GM18951 (cell line): ENCODE measurements around the gene LACTB.

ENCODE experiments used
- POLR2A ChIP-seq: IDR thresholded peaks from 4 replicates; pipeline ENCODE4 v1.6.1; 2011; ENCODE audit warnings: mild to moderate bottlenecking; ENCODE audit not compliant: insufficient read length, insufficient read depth; ENCODE audit errors: extremely low read depth
- in situ Hi-C: fragments of 300-500 bp; cut with MboI; formaldehyde crosslinking; loops from one replicate; pipeline ENCODE4 v1.12.0; 2022; ENCODE audit warnings: low sequenced_read_pairs, mixed read lengths, inconsistent platforms; ENCODE audit not compliant: unreplicated experiment

The LACTB gene

DNA sequence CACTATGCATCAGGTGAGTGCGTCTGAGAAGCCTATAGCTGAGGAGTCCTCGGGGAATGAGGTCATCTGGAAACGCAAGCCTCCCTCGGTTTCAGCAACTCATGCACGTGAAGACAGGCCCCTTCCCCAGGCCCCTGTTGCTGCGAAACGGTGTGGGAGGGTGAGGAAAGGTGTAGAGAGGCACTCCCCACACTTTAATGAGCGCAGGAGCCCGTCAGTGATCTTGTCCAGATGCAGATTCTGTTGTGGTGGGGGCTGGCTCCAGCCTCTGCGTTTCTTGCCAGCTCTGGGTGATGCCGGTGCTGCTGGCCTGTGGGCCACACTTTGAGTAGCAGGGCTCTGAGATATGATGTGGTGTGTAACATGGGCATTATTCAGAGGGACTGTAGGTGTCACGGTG is 38.6 kb upstream of the LACTB start:
- no peak for TF ChIP-seq POLR2A
- in situ Hi-C loops, result no loop called here

DNA sequence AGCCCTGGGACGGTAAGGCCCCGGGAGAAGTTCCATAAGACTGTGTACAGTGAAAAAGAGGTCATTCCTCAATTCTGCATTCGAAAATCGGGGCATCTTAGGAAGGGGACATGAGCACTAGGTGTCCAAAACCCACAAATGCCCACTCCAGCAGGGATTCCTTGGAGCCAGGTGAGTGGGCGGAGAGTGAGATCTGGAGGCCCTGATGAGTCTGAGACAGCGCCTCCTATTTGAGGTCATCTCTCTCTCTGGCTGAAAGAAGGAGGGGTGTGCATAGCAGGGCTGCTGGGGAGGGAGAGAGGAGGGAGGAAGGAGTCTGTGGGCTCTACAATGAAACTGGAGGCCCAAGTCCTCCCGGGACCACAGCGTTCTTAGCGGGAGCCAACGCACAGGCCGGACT is 38.1 kb upstream of the LACTB start:
- in situ Hi-C loops, result no loop called here
- TF ChIP-seq POLR2A, result no peak

DNA sequence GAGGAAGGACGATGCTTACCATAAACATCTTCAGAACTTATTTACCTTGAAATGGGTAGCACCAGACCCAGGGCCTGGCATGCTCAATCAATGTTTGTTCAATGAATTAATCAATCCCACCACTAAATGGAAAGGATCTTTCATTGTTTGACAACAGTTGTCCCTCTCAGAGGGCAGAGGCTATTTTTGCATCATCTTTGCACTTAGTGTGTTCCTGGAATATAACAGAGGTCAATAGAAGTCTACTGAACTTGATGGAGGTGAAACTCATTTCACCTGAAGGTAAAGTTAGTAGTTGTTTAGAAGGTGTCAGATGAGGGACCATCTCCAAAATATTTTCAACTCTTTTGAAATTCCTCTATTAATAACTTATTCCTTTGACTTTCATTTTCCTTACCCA is 36.9 kb upstream of the LACTB start:
- in situ Hi-C loops, result no loop called here
- no peak for TF ChIP-seq POLR2A

DNA sequence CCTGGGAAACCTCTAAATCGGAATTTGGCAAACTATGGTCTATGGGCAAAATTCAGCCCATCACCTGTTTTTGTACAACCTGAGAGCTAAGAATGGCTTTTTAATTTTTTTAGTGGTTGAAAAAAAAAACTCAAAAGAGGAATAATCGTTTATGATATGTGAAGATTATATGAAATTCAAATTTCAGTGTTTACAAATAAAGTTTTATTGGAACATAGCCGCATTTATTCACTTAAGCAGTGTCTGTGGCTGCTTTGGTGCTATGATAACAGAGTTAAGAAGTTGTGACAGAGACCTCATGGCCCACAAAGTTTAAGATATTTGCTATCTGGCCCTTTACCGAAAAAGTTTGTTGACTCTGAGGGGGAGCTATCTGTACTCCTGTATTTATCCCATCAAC is 36.4 kb upstream of the LACTB start:
- TF ChIP-seq POLR2A, result no peak
- in situ Hi-C loops, result no loop called here

DNA sequence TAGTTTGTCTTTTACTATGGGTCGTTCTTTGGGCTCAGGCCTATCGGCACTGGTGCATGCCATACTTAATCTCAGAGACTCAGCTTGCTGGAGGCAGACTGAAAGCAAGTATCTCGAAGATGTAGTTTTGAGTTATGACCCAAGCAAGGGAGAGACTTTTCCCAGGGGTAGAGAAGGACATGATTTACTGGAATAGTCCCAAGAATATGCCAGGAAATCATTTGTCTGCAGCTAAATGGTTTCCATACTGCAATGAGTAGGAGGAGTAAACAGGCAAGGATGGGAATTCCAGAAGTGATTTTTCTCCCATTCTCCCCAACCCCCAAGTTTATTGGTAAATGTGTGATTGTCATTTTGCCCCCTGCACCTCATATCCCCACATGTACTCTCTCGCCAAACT is 35.4 kb upstream of the LACTB start:
- in situ Hi-C loops, result no loop called here

DNA sequence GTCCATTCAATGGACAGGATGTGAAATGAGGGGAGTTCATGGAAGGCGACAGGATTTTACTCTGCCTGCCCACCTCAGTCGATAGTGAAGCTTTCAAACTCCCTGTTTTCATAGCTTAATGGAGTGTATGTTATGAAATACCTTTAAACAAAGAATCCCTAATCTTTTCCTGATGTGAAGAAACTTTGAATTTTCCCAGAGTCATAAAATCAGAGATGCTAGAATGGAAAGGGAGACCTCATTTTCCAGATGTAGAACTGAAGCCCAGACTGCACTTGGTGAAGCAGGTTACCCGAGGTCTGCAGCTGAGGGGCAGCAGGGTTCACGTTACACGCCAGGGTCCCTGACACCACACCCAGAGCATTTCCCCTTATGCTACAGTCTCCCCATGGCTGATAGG is 34.7 kb upstream of the LACTB start:
- TF ChIP-seq POLR2A, result no peak
- in situ Hi-C loops, result no loop called here

More for the DNA sequence above, 35.4 kb upstream of the LACTB start:
- TF ChIP-seq POLR2A, result no peak

DNA sequence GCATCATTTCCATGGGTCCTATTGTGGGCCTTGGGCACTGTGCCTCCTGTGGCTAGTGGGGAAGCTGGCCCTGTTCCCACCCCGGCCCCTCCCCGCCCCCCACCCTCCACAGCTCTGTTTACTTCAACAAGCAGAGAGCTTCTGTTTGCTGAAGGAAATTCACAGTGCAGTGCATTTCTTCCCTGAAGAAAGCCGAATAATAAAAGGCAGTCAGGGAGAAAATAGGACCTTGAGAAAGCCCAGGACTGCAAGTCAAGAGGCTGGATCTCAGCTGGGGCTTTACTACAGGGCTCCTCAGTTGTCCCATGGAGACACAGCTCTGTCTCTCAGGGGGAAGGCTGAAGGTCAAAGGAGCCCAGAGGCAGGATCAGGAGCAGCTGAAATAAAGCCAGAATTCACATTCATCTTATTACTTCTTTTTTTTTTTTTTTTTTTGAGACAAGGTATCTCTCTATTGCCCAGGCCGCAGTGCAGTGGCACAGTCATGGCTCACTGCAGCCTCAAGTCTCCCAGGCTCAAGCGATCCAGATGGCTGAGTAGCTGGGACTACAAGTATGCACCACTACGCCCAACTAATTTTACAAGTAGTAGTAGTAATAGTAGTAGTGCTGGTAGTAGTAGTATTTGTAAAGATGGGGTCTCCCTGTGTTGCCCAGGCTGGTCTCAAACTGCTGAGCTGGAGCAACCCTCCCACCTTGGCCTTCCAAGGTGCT is 33.0 kb upstream of the LACTB start:
- in situ Hi-C loops, result no loop called here
- no peak for TF ChIP-seq POLR2A

DNA sequence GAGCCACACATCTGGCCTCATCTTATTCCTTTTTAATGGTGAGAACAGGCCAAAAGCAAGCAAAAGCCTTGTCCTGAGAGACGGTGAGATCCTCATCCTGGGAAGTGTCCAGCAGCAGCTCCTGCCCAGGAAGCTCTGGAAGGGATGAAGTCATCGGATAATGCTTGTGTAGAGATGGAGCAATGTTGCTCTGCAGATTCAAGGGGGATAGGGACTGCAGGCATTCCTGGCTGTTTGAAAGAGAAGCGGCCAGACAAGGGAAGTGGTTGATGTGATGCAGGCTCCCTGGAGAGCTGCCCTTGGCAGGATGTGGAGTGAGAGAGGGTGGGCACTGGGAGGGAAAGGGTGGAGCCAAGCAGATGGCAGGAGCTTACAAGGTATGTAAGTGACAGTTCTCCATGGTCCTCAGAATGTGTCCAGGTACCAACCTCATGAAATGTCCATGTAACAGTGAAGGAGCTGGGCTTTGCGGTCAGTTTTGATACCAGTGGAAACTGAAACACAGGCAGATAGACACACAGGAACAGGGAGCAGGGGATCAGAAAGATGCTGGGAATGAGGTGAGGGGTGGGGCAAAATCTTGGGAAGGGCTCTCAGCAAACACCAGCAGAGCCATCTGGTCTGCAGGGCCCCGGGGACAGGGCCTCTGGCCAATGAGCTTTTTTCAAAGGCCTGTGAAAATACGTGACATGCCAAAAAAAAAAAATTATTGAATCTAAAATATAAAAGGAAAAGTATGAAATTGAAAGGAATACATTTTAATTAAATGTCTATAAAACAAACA is 32.2 kb upstream of the LACTB start:
- no peak for TF ChIP-seq POLR2A
- in situ Hi-C loops, result no loop called here

DNA sequence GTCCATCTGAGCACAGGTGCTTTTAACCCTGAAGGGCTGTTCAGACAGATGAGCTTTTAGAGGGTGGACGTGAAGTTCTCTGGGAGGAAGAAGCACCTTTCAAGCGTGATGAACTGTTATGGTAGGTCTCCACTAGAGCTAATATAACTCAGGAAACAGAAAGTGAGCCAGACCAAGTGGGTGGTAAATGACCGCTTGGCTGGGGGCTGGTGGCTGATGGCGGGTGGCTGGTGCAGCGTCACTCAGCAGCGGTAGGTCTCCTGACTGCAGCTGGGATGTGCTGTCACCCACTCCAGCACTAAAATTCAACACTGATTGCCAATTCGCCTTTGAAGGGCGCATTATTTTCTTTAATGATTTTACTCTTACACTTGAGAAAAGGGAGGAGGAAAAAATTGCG is 31.2 kb upstream of the LACTB start:
- TF ChIP-seq POLR2A, result no peak
- in situ Hi-C loops, result no loop called here

DNA sequence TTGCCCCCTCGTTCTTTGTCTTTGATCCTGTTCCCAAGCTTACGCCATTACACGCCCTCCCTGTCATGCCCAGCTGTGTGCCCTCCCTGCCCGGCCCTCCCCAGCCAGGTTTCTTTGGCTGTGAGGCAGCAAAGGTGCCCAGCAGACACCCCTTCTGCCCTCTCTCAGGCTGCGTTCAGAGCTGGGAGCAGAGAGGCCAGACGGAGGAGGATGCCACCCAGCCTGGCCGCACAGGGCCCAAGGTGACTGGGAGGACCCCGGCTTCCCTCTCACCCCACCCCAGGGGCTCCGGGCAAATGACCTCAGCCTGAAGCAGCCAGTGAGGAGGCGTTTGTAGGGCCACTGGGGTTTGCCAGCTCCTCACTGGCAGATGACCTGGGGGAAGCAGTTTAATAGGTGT is 30.8 kb upstream of the LACTB start:
- TF ChIP-seq POLR2A, result no peak
- in situ Hi-C loops, result no loop called here

DNA sequence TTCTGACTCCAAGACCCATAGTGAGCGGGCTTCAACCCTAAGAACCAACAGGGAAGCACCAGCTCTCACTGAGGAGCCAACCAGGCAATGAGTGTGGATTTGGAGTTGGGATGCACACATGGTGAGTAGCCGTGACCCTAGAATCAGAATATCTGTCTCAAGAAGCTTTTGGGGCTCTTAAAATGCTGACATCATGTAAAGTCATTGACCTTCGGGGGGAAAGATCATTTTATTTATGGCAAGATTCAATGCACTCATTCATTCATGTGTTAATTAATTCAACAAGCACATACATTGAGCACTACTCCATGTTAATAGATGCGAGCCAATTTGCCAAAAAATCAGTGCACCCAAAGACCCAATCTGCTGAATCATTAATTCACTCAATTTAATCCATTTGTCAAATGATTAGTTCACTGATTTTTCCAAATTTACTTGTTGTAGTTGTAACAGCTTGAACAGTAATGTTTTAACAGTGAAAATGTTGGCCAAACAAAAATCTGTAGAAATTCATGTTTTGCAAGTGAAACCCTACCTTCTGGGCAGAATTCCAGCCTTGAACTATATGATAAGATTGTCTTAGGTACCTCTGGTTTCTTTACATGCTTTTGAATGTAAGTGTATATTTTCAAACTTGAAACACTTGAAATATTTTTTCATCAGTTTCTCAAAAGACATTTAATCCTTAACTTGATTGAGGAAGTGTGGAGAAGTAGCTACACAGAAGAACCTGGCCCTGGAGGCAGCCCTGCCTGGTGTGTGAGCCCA is 29.8 kb upstream of the LACTB start:
- no peak for TF ChIP-seq POLR2A
- in situ Hi-C loops, result no loop called here

DNA sequence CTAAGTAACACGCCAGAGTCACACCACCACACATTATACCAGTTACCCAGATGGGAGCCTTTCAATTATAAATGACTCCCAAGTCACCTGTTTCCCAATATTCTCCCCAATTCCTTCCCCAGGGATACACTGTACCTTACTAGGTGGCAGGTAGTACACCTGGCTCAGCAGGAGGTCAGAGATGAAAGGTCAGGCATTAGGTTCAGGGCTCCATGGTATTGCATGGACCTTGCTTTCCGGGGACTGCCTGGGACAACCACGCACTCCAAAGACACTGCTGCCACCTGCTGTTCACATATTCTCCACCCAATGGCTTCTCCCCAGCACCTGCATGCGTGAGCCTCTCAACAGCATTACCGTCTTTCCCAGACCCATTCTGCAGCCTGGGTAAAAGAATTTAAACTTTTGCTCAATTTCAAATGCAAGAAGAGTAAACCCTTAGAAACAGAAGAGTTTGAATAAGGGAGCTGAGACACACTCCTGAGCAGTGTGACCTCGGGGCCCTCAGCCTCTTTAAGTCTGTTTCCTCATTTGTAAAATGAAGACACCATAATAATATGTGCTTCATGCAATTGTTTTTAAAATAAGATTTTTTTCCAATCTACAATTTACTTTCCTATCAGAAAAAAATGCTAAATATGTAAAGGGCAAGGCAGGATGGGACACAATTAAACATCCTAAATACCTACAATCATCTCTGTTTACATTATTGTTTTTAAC is 28.0 kb upstream of the LACTB start:
- in situ Hi-C loops, result no loop called here
- no peak for TF ChIP-seq POLR2A

DNA sequence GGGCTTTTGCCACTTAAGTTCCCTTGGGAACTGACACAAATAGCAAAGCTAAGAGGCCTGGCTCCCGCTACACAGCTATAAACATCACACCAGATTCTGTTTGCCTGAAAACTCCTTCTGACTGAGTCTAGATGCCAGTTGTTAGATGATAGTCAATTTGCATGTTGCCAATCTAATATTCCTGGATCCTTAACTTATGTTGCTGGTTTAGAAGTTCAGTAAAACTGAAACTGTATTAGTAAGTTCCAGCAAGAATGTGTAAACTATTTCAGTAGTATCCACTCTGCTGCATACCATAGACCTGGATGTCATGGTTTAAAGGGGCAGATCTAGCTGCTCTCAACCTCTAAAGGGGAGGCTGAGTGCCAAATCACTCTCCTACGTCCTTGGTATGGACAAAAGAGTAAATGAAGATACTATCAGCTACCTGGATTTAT is 27.1 kb upstream of the LACTB start:
- in situ Hi-C loops, result no loop called here
- TF ChIP-seq POLR2A, result no peak
